Caco-2 (cell line): ENCODE measurements around the gene TPK1. TPM values are rescaled to one million over a fixed set of nuclear protein-coding genes. Genes with fewer than 3 reads are reported as not detected.

Experiments used
- BruUV-seq: library from RNA; stranded (reverse); fragments of 400-500 nt; replicated peaks from 2 replicates; lab custom pipeline; 2021; lab: Mats Ljungman, UMichigan
- CTCF ChIA-PET: fragments of 300-600 bp; sonication (Branson Sonifier 250); formaldehyde crosslinking; loops from one replicate; lab custom pipeline; 2022; ENCODE audit warnings: antibody characterized with exemption; lab: Charles Lee
- POLR2A ChIA-PET: fragments of 300-600 bp; sonication (Branson Sonifier 250); formaldehyde crosslinking; loops from one replicate; lab custom pipeline; 2022; ENCODE audit warnings: antibody characterized with exemption; lab: Charles Lee
- DNase-seq, 2 experiments: peaks; one replicate each; pipeline versions ENCODE4 v3.0.0 to v3.0.0-alpha.2; 2020 to 2022
- H3K27me3 ChIP-seq: replicated peaks from 2 replicates; pipeline ENCODE4 v1.6.0; 2011; ENCODE audit warnings: low read length; ENCODE audit not compliant: control insufficient read depth, insufficient read depth
- H3K36me3 ChIP-seq: 2 replicates; pipeline ENCODE4 v1.5.1; 2011; ENCODE audit warnings: low read length; ENCODE audit not compliant: control insufficient read depth, insufficient read depth
- H3K4me1 ChIP-seq: fragments of 250-450 bp; sonication (Bioruptor Pico); 2 replicates; pipeline ENCODE4 v1.5.1; 2020; ENCODE audit warnings: mild to moderate bottlenecking
- H3K4me3 ChIP-seq: 2 replicates; pipeline ENCODE4 v1.5.1; 2011; ENCODE audit warnings: low read depth, mild to moderate bottlenecking, control low read depth, low read length
- H3K9me3 ChIP-seq: fragments of 250-450 bp; sonication (Bioruptor Pico); 2 replicates; pipeline ENCODE4 v1.5.1; 2020; ENCODE audit warnings: mild to moderate bottlenecking, moderate library complexity
- H3K27ac Mint-ChIP-seq: one replicate; pipeline ENCODE4 v1.8.0; 2022; ENCODE audit warnings: mixed read lengths; ENCODE audit not compliant: unreplicated experiment
- H3K27me3 Mint-ChIP-seq: one replicate; pipeline ENCODE4 v1.8.0; 2022; ENCODE audit warnings: mixed read lengths; ENCODE audit not compliant: insufficient read depth, unreplicated experiment
- H3K36me3 Mint-ChIP-seq: one replicate; pipeline ENCODE4 v1.8.0; 2022; ENCODE audit warnings: mild to moderate bottlenecking, mixed read lengths; ENCODE audit not compliant: insufficient read depth, unreplicated experiment
- H3K4me1 Mint-ChIP-seq: one replicate; pipeline ENCODE4 v1.8.0; 2022; ENCODE audit warnings: low read depth, mixed read lengths; ENCODE audit not compliant: unreplicated experiment
- H3K4me3 Mint-ChIP-seq: one replicate; pipeline ENCODE4 v1.8.0; 2022; ENCODE audit warnings: mild to moderate bottlenecking, moderate library complexity, mixed read lengths; ENCODE audit not compliant: unreplicated experiment
- H3K9me3 Mint-ChIP-seq: one replicate; pipeline ENCODE4 v1.8.0; 2022; ENCODE audit warnings: mixed read lengths; ENCODE audit not compliant: unreplicated experiment
- CTCF ChIP-seq, 2 experiments: fragments of 200-600 bp in 1 of 2; IDR thresholded peaks; 1 replicate in 1 of 2; 2 replicates in 1 of 2; pipeline versions ENCODE4 v1.5.1 to v1.8.0; 2011 to 2022; ENCODE audit warnings: antibody characterized with exemption in 1 of 2, control low read depth in 1 of 2, inconsistent platforms in 1 of 2, low read depth in 1 of 2, low read length in 1 of 2, mild to moderate bottlenecking in 1 of 2, moderate library complexity in 1 of 2; ENCODE audit not compliant: insufficient read depth in 1 of 2, severe bottlenecking in 1 of 2, unreplicated experiment in 1 of 2
- intact Hi-C: fragments of 100-400 bp; cut with micrococcal nuclease; formaldehyde crosslinking; loops from one replicate; pipeline ENCODE4 v1.10.0; 2022; ENCODE audit not compliant: unreplicated experiment
- total RNA-seq: library from RNA; stranded (reverse); gene quantifications from 2 replicates; pipeline ENCODE4 v1.2.3, GENCODE V29; 2022

Gene TPK1
- total RNA-seq, 1 experiment from 2014 or later = 86.6 TPM

- H3K9me3 Mint-ChIP-seq = peaks cover 19% of the 10 kb centered on the region
- CTCF ChIA-PET = interaction anchor here (1.4 to 2.1 kb wide), 2 partner anchors 97 to 166 kb away, joined by 5 to 15 read pairs; no protein-coding TSS in a partner anchor
- Histone ChIP-seq H3K27me3 (no peaks in the 10 kb centered on the region), H3K4me3 (peak overlapping the region; percentile 57), H3K9me3 (peaks cover 20% of the 10 kb centered on the region), H3K36me3 (no peaks in the 10 kb centered on the region; the same call in 1 of the 2 replicates), H3K4me1 (peaks cover 45% of the 10 kb centered on the region)
- TF ChIP-seq CTCF (IDR thresholded peaks at IDR 0.05; ENCODE audit: insufficient read depth in 1 of 2, low read depth in 1 of 2, low read length in 1 of 2, severe bottlenecking in 1 of 2, unreplicated experiment in 1 of 2) = no peak
- H3K4me3 Mint-ChIP-seq = peak overlapping the region; percentile 98
- no peaks in the 10 kb centered on the region for H3K27me3 Mint-ChIP-seq
- TSS peak; percentile 66 for BruUV-seq
- no peak for DNase-seq
- POLR2A ChIA-PET = interaction anchor here (0.7 to 1.4 kb wide), 3 partner anchors 9 to 16 kb away, joined by 3 to 6 read pairs (median 6); no protein-coding TSS in a partner anchor
- intact Hi-C loops = no loop called here
- H3K27ac Mint-ChIP-seq = peak overlapping the region; percentile 71
- peaks cover 45% of the 10 kb centered on the region for H3K36me3 Mint-ChIP-seq
- peaks cover 29% of the 10 kb centered on the region for H3K4me1 Mint-ChIP-seq
Measured at GRCh38 chr7:144836545-144836842, 641 bp upstream of the TPK1 start.

GRCh38 chr7:144835155-144835611 lies 670 bp downstream of the TPK1 start:
- ChIA-PET POLR2A (interaction anchor here (1.0 to 1.4 kb wide), 2 partner anchors 15 to 50 kb away, joined by 4 to 6 read pairs; no protein-coding TSS in a partner anchor), CTCF (interaction anchor here (0.8 to 2.1 kb wide), 3 partner anchors 7 to 165 kb away, joined by 5 to 15 read pairs (median 6); no protein-coding TSS in a partner anchor)
- no peaks in the 10 kb centered on the region for H3K27me3 Mint-ChIP-seq
- peaks cover 29% of the 10 kb centered on the region for H3K4me1 Mint-ChIP-seq
- H3K27ac Mint-ChIP-seq = peak overlapping the region; percentile 96
- H3K4me3 Mint-ChIP-seq = peak overlapping the region; percentile 98
- H3K4me3 ChIP-seq = peak overlapping the region; percentile 57
- no peaks in the 10 kb centered on the region; the same call in 1 of the 2 replicates for H3K36me3 ChIP-seq
- H3K9me3 ChIP-seq = peaks cover 31% of the 10 kb centered on the region
- H3K9me3 Mint-ChIP-seq = peaks cover 21% of the 10 kb centered on the region
- no peak for TF ChIP-seq CTCF (IDR thresholded peaks at IDR 0.05; ENCODE audit: insufficient read depth in 1 of 2, low read depth in 1 of 2, low read length in 1 of 2, severe bottlenecking in 1 of 2, unreplicated experiment in 1 of 2)
- no peaks in the 10 kb centered on the region for H3K27me3 ChIP-seq
- peaks cover 45% of the 10 kb centered on the region for H3K4me1 ChIP-seq
- intact Hi-C loops = loop anchor here (1.0 kb wide), 2 partner anchors 8 to 97 kb away; no protein-coding TSS in a partner anchor
- peak; percentile 46 to 51 for DNase-seq
- H3K36me3 Mint-ChIP-seq = peaks cover 58% of the 10 kb centered on the region
- BruUV-seq = TSS peak; percentile 46

GRCh38 chr7:144834641-144835144 lies 1.2 kb downstream of the TPK1 start:
- Histone ChIP-seq H3K9me3 (peaks cover 34% of the 10 kb centered on the region), H3K36me3 (no peaks in the 10 kb centered on the region; the same call in 1 of the 2 replicates), H3K4me3 (peak overlapping the region; percentile 57), H3K27me3 (no peaks in the 10 kb centered on the region), H3K4me1 (peaks cover 46% of the 10 kb centered on the region)
- Mint-ChIP-seq H3K36me3 (peaks cover 61% of the 10 kb centered on the region), H3K9me3 (peaks cover 22% of the 10 kb centered on the region), H3K27ac (peak overlapping the region; percentile 96), H3K4me1 (peaks cover 29% of the 10 kb centered on the region), H3K4me3 (peak overlapping the region; percentile 98), H3K27me3 (no peaks in the 10 kb centered on the region)
- BruUV-seq = no TSS peak
- CTCF ChIA-PET = interaction anchor here (2.1 kb wide), 1 partner anchor 95 kb away, joined by 15 read pairs; no protein-coding TSS in a partner anchor
- peak; percentile 37 to 45 for DNase-seq
- no peak for TF ChIP-seq CTCF (IDR thresholded peaks at IDR 0.05; ENCODE audit: insufficient read depth in 1 of 2, low read depth in 1 of 2, low read length in 1 of 2, severe bottlenecking in 1 of 2, unreplicated experiment in 1 of 2)
- intact Hi-C loops = loop anchor here (1.0 kb wide), 2 partner anchors 7 to 96 kb away; no protein-coding TSS in a partner anchor
- POLR2A ChIA-PET = no interaction called here
